SK-N-SH (cell line): ENCODE data around the gene SLC49A3. TPM values are rescaled to one million over a fixed set of nuclear protein-coding genes. Genes with fewer than 3 reads are reported as not detected.

ENCODE experiments used
- CTCF ChIA-PET: fragments of 300-600, 350-600 bp; formaldehyde crosslinking; extraction: SDS; loops from one replicate; lab custom pipeline; 2021; lab: Yijun Ruan, JAX
- POLR2A ChIA-PET: fragments of 350-600 bp; sonication (Branson Sonifier 250); formaldehyde crosslinking; extraction: SDS; loops from one replicate; lab custom pipeline; 2020; ENCODE audit warnings: antibody characterized with exemption, inconsistent platforms; lab: Yijun Ruan, JAX
- DNase-seq: peaks from one replicate; pipeline ENCODE4 v3.0.0; 2012
- H2AFZ ChIP-seq: fragments of 200-600 bp; sonication (generic); 2 replicates; pipeline ENCODE4 v1.8.1; 2016; ENCODE audit warnings: antibody characterized with exemption, mild to moderate bottlenecking, low read depth
- H3F3A ChIP-seq: fragments of 200-600 bp; sonication (generic); replicated peaks from 2 replicates; pipeline ENCODE3; 2016; ENCODE audit warnings: antibody characterized with exemption, mild to moderate bottlenecking; ENCODE audit not compliant: insufficient read depth
- H3K27ac ChIP-seq, 2 experiments: fragments of 200-500 bp in 1 of 2; fragments of 200-600 bp in 1 of 2; sonication (Bioruptor generic) in 1 of 2; sonication (generic), shearing (Covaris generic) in 1 of 2; 2 replicates each; pipeline versions ENCODE4 v1.5.1 to v1.6.1; 2014 to 2016; ENCODE audit warnings: low read depth in 2 of 2, inconsistent platforms in 1 of 2, low read length in 1 of 2, mild to moderate bottlenecking in 1 of 2, mixed read lengths in 1 of 2
- H3K27me3 ChIP-seq: fragments of 200-600 bp; sonication (generic), shearing (Covaris generic); 2 replicates; pipeline ENCODE4 v1.6.1; 2016; ENCODE audit warnings: mixed run types; ENCODE audit not compliant: insufficient read depth
- H3K36me3 ChIP-seq, 2 experiments: fragments of 200-500 bp in 1 of 2; fragments of 200-600 bp in 1 of 2; sonication (Bioruptor generic) in 1 of 2; sonication (generic) in 1 of 2; replicated peaks in 1 of 2; 2 replicates each; pipeline versions ENCODE3 to v1.5.1; 2014 to 2016; ENCODE audit warnings: low read length in 1 of 2, mild to moderate bottlenecking in 1 of 2; ENCODE audit not compliant: insufficient read depth in 2 of 2, control insufficient read depth in 1 of 2
- H3K4me1 ChIP-seq, 2 experiments: fragments of 200-500 bp in 1 of 2; fragments of 200-600 bp in 1 of 2; sonication (Bioruptor generic) in 1 of 2; sonication (generic), shearing (Covaris generic) in 1 of 2; 2 replicates each; pipeline versions ENCODE4 v1.5.1 to v1.6.1; 2014 to 2016; ENCODE audit warnings: low read depth in 1 of 2, low read length in 1 of 2, mixed run types in 1 of 2; ENCODE audit not compliant: insufficient read depth in 2 of 2, control insufficient read depth in 1 of 2
- H3K4me2 ChIP-seq: fragments of 200-600 bp; sonication (generic), shearing (Covaris generic); 2 replicates; pipeline ENCODE4 v1.6.1; 2017; ENCODE audit warnings: mixed run types
- H3K4me3 ChIP-seq, 2 experiments: fragments of 200-500 bp in 1 of 2; fragments of 200-600 bp in 1 of 2; sonication (Bioruptor generic) in 1 of 2; sonication (generic), shearing (Covaris generic) in 1 of 2; 2 replicates each; pipeline versions ENCODE4 v1.5.1 to v1.8.1; 2014 to 2016; ENCODE audit warnings: low read depth in 2 of 2, inconsistent platforms in 1 of 2, low read length in 1 of 2, mild to moderate bottlenecking in 1 of 2, mixed read lengths in 1 of 2, moderate library complexity in 1 of 2
- H3K79me2 ChIP-seq: fragments of 200-600 bp; sonication (generic); 2 replicates; pipeline ENCODE4 v1.8.1; 2017; ENCODE audit warnings: mild to moderate bottlenecking; ENCODE audit not compliant: insufficient read depth
- H3K9ac ChIP-seq: fragments of 200-600 bp; sonication (generic); 2 replicates; pipeline ENCODE4 v1.6.1; 2017; ENCODE audit warnings: mixed run types
- H3K9me2 ChIP-seq: fragments of 200-600 bp; sonication (generic); 2 replicates; pipeline ENCODE4 v1.6.1; 2017; ENCODE audit warnings: mixed run types
- H3K9me3 ChIP-seq: fragments of 200-600 bp; sonication (generic); 2 replicates; pipeline ENCODE4 v1.6.1; 2017; ENCODE audit warnings: mixed run types, mild to moderate bottlenecking, moderate library complexity
- H4K20me1 ChIP-seq: fragments of 200-600 bp; sonication (generic); 2 replicates; pipeline ENCODE4 v1.6.1; 2017; ENCODE audit warnings: mild to moderate bottlenecking, mixed run types; ENCODE audit not compliant: insufficient read depth
- EZH2phosphoT487 ChIP-seq: fragments of 200-600 bp; sonication (generic); IDR thresholded peaks from 2 replicates; pipeline ENCODE4 v1.6.1; 2017; ENCODE audit warnings: low read depth, mixed run types, mild to moderate bottlenecking, antibody characterized with exemption, moderate library complexity, borderline replicate concordance
- FOXJ3 ChIP-seq: sonication (generic); formaldehyde crosslinking; IDR thresholded peaks from 2 replicates; pipeline ENCODE4 v1.5.1; 2020; ENCODE audit warnings: mild to moderate bottlenecking, missing genetic modification reagents
- FOXM1 ChIP-seq: IDR thresholded peaks from 2 replicates; pipeline ENCODE4 v1.4.0; 2012; ENCODE audit warnings: low read depth, mild to moderate bottlenecking
- GABPA ChIP-seq: IDR thresholded peaks from 2 replicates; pipeline ENCODE4 v1.4.0; 2012; ENCODE audit warnings: low read depth, mild to moderate bottlenecking
- MEF2A ChIP-seq: IDR thresholded peaks from 2 replicates; pipeline ENCODE4 v1.4.0; 2012; ENCODE audit warnings: low read depth, borderline replicate concordance
- MXI1 ChIP-seq: IDR thresholded peaks from 2 replicates; pipeline ENCODE4 v1.6.1; 2012; ENCODE audit warnings: mild to moderate bottlenecking, low read depth, low read length, improper control_type of control experiment
- POLR2AphosphoS5 ChIP-seq: IDR thresholded peaks from 2 replicates; pipeline ENCODE4 v1.6.1; 2012; ENCODE audit warnings: low read depth, low read length
- RFX5 ChIP-seq: IDR thresholded peaks from 2 replicates; pipeline ENCODE4 v1.6.1; 2012; ENCODE audit warnings: mild to moderate bottlenecking, improper control_type of control experiment, low read length
- SIN3A ChIP-seq: IDR thresholded peaks from 2 replicates; pipeline ENCODE4 v1.6.1; 2012; ENCODE audit warnings: low read depth, mild to moderate bottlenecking, low read length, moderate library complexity, borderline replicate concordance
- TAF1 ChIP-seq: IDR thresholded peaks from 2 replicates; pipeline ENCODE4 v1.6.1; 2012; ENCODE audit warnings: low read depth, mild to moderate bottlenecking, low read length, moderate library complexity, borderline replicate concordance
- WGBS: methylation state at CpG from one replicate; pipeline ENCODE4 v1.1.6; 2017; ENCODE audit warnings: low lambda C conversion rate; 5-methylcytosine and 5-hydroxymethylcytosine counted together
- polyA plus RNA-seq, 3 experiments: library from polyadenylated mRNA; depleted of rRNA; stranded (reverse); fragments of >200 nt; gene quantifications; 2 replicates each; pipeline ENCODE4 v1.2.3, GENCODE V29; 2012
- TF ChIP-seq, protein P1 (sequence below): fragments of 150-350 bp; IDR thresholded peaks from 2 replicates; pipeline ENCODE4 v1.6.1; 2017; ENCODE audit warnings: antibody characterized with exemption, low read length, low read depth, borderline replicate concordance
- TF ChIP-seq, protein P2 (sequence below): IDR thresholded peaks from 2 replicates; pipeline ENCODE4 v1.6.1; 2012; ENCODE audit warnings: mild to moderate bottlenecking, low read depth, low read length, moderate library complexity
- TF ChIP-seq, protein P3 (sequence below): fragments of 200-600 bp; sonication (generic); IDR thresholded peaks from 2 replicates; pipeline ENCODE4 v1.6.1; 2017; ENCODE audit warnings: antibody characterized with exemption, mild to moderate bottlenecking, moderate library complexity

Gene SLC49A3
- polyA plus RNA-seq, 1 of the 3 experiments (the other 2 are of a cell fraction), result 0.05 TPM

DNA sequence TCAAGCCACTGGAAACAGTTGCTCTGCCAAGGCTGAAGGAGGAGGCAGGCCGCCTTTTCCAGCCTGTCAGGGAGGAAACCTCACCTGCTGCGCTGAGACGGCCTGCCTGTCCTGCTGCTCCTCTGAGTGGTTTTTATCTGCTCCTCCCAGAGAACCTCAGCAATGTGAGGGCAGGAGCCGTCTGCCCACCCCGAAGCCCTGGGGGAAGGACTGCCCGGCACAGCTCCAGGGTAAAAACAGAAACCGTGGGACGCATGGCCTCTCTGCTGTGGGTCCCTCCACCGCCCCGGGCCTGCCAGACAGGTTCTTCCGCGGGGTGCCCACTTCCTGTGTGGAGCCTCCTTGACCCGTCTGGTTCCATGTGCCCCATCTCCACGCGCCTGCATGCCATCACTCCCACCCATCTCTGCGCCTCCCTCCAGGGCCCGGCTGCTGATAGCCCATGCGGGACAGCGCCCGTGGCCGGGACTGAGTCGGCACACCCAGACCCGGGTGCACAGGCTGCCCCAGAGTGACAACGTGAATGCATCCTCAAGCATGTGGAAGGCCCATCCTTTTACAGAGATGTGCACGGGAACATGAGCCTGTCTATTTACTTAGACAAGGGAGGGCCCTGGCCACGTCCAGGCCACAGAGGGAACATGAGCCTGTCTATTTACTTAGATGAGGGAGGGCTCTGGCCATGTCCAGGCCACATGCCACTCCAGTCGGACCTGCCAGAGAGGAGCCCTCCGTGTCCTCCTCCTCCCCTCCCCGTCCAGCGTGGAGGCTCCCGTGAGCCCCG lies 4.0 kb upstream of the SLC49A3 start:
- peaks cover 0 to 3% of the 10 kb centered on the region in 2 experiments; a peak in 3 of 4 replicates for H3K4me1 ChIP-seq
- H4K20me1 ChIP-seq, result no peaks in the 10 kb centered on the region
- ChIA-PET CTCF (interaction anchor here (1.2 to 1.6 kb wide), 2 partner anchors 9 to 19 kb away, joined by 5 to 7 read pairs; partner anchors contain the start of genes ATP5ME and MYL5), POLR2A (no interaction called here)
- WGBS, result 88% methylated on average over 8 of the region's 32 CpGs
- no peak overlapping the region for H3K4me2 ChIP-seq
- H2AFZ ChIP-seq, result no peak overlapping the region
- H3K79me2 ChIP-seq, result no peaks in the 10 kb centered on the region
- DNase-seq, result no peak
- no peaks in the 10 kb centered on the region for H3K36me3 ChIP-seq
- H3K4me3 ChIP-seq, result no peak overlapping the region
- TF ChIP-seq RFX5 (no peak), TAF1 (no peak)
- no peaks in the 10 kb centered on the region for H3K27me3 ChIP-seq
- H3K9ac ChIP-seq, result no peak overlapping the region
- H3K9me3 ChIP-seq, result no peaks in the 10 kb centered on the region
- H3K9me2 ChIP-seq, result no peaks in the 10 kb centered on the region
- H3K27ac ChIP-seq, result no peak overlapping the region
- peaks cover 2% of the 10 kb centered on the region for H3F3A ChIP-seq

GRCh38 chr4:689723-690122 lies 772 bp upstream of the SLC49A3 start:
- Histone ChIP-seq H2AFZ (no peak overlapping the region), H3K4me3 (no peak overlapping the region), H3K9me3 (no peaks in the 10 kb centered on the region), H3K79me2 (no peaks in the 10 kb centered on the region), H3F3A (peaks cover 11% of the 10 kb centered on the region), H3K27ac (no peak overlapping the region), H4K20me1 (no peaks in the 10 kb centered on the region), H3K4me1 (peaks cover 5 to 13% of the 10 kb centered on the region in 2 experiments; a peak in 3 of 4 replicates), H3K9ac (no peak overlapping the region), H3K9me2 (no peaks in the 10 kb centered on the region), H3K4me2 (no peak overlapping the region), H3K36me3 (no peaks in the 10 kb centered on the region), H3K27me3 (no peaks in the 10 kb centered on the region)
- TF ChIP-seq FOXJ3 (CRISPR knock-in tag) (no peak), TAF1 (no peak), MEF2A (no peak), FOXM1 (no peak), RFX5 (no peak), GABPA (no peak), POLR2AphosphoS5 (no peak), MXI1 (no peak), SIN3A (no peak), EZH2phosphoT487 (no peak)
- TF ChIP-seq, protein P1, sequence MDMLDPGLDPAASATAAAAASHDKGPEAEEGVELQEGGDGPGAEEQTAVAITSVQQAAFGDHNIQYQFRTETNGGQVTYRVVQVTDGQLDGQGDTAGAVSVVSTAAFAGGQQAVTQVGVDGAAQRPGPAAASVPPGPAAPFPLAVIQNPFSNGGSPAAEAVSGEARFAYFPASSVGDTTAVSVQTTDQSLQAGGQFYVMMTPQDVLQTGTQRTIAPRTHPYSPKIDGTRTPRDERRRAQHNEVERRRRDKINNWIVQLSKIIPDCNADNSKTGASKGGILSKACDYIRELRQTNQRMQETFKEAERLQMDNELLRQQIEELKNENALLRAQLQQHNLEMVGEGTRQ, result no peak
- TF ChIP-seq, protein P2, sequence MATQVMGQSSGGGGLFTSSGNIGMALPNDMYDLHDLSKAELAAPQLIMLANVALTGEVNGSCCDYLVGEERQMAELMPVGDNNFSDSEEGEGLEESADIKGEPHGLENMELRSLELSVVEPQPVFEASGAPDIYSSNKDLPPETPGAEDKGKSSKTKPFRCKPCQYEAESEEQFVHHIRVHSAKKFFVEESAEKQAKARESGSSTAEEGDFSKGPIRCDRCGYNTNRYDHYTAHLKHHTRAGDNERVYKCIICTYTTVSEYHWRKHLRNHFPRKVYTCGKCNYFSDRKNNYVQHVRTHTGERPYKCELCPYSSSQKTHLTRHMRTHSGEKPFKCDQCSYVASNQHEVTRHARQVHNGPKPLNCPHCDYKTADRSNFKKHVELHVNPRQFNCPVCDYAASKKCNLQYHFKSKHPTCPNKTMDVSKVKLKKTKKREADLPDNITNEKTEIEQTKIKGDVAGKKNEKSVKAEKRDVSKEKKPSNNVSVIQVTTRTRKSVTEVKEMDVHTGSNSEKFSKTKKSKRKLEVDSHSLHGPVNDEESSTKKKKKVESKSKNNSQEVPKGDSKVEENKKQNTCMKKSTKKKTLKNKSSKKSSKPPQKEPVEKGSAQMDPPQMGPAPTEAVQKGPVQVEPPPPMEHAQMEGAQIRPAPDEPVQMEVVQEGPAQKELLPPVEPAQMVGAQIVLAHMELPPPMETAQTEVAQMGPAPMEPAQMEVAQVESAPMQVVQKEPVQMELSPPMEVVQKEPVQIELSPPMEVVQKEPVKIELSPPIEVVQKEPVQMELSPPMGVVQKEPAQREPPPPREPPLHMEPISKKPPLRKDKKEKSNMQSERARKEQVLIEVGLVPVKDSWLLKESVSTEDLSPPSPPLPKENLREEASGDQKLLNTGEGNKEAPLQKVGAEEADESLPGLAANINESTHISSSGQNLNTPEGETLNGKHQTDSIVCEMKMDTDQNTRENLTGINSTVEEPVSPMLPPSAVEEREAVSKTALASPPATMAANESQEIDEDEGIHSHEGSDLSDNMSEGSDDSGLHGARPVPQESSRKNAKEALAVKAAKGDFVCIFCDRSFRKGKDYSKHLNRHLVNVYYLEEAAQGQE, result no peak
- TF ChIP-seq, protein P3, sequence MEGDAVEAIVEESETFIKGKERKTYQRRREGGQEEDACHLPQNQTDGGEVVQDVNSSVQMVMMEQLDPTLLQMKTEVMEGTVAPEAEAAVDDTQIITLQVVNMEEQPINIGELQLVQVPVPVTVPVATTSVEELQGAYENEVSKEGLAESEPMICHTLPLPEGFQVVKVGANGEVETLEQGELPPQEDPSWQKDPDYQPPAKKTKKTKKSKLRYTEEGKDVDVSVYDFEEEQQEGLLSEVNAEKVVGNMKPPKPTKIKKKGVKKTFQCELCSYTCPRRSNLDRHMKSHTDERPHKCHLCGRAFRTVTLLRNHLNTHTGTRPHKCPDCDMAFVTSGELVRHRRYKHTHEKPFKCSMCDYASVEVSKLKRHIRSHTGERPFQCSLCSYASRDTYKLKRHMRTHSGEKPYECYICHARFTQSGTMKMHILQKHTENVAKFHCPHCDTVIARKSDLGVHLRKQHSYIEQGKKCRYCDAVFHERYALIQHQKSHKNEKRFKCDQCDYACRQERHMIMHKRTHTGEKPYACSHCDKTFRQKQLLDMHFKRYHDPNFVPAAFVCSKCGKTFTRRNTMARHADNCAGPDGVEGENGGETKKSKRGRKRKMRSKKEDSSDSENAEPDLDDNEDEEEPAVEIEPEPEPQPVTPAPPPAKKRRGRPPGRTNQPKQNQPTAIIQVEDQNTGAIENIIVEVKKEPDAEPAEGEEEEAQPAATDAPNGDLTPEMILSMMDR, result no peak
- POLR2A ChIA-PET, result no interaction called here
- CTCF ChIA-PET, result interaction anchor here (2.1 kb wide), 1 partner anchor 52 kb away, joined by 9 read pairs; no protein-coding TSS in a partner anchor
- WGBS, result 78% methylated on average over 6 of the region's 8 CpGs
- no peak for DNase-seq
